Dedifferentiated amniotic fluid mesenchymal stem cell (primary cell): ENCODE measurements around the gene KRTAP5-6.

Source experiments
- DNase-seq: peaks from one replicate; pipeline ENCODE4 v3.0.0-alpha.2; 2016; ENCODE audit errors: extremely low spot score

KRTAP5-6 gene

DNA sequence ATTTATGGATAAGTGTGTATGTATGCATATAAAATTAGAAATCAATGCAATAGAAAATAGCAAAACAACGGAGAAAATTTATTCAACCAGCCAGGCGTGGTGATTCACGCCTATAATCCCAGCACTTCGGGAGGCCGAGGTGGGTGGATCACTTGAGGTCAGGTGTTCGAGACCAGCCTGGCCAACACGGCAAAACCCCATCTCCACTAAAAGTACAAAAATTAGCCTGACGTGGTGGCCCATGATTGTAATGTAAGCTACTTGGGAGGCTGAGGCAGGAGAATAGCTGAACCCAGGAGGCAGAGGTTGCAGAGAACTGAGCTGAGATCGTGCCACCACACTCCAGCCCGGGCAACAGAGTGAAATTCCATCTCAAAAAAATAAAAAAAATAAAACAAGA, 5.5 kb downstream of the KRTAP5-6 start:
- DNase-seq, result no peak

DNA sequence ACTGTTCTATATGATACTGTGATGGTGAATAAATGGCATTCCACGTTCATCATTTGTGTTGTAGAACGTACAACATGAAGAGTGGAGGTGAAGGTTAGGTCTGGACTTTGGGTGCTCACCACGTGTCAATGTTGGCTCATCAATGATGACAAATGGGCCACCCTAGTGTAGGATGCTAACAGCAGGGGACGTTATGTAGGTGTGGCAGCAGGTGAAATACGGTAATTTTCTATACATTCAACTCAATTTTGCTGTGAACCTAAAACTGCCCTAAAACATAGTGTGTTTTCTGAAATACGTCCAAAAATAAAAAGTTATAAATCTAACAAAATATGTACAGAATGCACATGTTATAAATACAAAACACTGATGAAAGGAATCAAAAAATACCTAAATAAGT, 6.2 kb downstream of the KRTAP5-6 start:
- DNase-seq, result no peak

DNA sequence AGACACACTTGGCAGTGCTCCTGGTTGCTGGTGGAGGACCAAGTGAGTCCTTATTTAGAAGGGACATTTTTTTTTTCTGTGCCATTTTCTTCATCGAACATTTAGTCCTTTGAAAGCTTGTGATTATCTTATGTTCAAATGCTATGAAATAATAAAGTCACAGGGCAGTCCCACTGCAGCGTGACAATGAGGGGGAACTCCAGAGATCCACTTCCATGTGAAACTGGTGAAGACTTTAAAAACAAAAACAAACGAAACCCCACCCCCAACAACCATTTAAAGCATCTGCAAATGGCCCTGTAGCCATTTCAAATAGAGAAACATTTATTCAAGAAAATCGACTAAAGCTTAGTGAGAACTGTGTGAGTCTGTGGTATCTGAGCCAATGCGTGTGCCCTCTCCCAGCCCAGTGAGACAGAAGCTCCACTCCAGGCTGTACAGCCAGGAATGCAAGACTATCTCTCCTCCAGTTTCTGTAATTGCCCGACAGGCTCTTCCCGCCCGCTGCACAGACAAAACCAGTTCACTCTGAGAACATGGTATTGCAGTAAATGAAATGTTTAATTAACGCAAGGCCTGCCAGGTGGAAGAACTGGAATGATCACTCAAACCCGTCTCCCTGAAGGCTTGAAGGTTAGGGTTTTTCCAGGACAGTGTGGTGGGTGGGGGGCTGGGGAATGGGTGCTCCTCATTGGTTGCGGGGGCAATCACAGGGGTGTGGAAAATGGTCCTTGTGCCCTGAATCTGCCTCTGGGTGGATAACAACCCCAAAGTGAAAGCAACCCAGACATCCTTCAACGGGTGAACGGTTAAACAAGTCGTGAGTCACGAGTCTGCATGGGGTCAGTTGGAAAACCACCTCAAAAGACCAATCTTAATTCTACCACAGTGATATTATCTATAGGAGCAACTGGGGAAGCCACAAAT, 8.4 kb downstream of the KRTAP5-6 start:
- DNase-seq, result no peak

DNA sequence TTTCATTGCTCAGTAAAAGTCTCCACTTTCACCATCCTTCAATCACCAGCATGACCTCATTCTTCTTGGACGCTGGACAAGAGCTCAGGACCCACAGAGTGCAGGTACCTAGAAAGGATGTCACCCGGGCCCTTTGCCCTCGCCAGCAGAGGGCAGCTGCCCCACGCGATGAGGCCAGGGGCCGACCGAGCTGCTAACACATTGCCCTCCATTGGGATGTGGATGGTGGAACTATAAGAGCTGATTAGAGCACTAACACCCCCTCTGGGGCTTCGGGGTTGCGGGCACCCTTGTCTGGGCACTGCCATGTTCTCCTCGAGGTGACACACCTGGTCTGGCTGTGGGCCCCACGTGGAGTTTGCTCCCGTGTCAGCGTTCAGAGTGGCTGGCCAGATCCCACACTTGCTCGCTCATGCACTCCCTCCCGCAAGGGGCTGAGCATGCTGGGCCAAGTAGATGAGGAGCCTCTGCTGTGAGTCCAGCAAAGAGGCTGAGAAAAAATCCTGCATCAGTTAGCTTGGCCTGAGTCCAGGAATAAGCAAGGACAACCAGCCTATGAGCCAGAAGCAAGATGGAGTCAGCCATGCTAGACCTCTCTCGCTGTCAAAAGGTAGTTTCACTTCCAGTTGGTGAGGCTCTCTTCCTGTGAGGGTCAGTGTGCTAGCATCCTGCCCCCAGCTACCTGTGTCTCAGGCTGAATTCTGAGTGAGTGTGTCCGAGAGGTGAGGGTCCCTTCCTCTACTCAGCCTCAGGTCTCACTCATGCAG, 9.8 kb downstream of the KRTAP5-6 start:
- no peak for DNase-seq

DNA sequence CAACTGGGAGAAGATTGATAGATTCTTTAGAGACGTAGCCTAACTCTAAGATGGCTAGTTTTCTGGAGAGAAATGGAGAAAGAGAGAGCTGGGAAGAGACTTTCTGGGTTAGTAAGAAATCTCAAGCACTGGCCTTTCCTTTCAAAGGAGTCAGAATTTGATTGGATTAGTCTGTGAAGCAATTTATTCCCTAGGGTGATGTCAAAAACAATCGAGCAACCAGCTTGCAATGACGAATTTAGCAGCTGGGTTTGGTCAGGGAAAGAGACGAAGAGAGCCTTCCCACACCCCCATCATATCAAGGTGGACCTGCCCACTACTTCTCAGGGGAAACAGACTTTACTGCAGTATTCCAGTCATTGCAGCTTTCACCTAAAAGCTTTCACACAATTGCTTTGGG, 10.8 kb downstream of the KRTAP5-6 start:
- no peak for DNase-seq

DNA sequence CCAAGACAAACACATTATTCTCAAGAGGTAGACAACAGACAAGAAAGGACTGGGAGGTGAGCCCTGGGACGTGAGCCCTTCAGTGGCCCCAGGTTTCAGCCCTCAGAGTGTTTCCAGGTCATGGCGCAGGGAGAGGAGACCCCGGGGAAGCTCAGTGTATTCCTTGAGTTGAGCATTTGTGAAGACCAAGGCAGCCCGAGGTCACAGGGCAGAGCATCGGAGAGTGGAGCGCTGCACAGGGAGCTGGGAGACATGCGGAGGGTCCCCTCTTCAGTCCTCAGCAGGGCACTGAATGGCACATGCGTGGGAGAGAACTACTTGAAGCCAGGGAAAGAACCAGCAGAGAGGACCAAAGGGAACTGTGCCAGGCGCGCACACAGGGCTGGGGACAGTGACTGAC, 11.7 kb downstream of the KRTAP5-6 start:
- no peak for DNase-seq

DNA sequence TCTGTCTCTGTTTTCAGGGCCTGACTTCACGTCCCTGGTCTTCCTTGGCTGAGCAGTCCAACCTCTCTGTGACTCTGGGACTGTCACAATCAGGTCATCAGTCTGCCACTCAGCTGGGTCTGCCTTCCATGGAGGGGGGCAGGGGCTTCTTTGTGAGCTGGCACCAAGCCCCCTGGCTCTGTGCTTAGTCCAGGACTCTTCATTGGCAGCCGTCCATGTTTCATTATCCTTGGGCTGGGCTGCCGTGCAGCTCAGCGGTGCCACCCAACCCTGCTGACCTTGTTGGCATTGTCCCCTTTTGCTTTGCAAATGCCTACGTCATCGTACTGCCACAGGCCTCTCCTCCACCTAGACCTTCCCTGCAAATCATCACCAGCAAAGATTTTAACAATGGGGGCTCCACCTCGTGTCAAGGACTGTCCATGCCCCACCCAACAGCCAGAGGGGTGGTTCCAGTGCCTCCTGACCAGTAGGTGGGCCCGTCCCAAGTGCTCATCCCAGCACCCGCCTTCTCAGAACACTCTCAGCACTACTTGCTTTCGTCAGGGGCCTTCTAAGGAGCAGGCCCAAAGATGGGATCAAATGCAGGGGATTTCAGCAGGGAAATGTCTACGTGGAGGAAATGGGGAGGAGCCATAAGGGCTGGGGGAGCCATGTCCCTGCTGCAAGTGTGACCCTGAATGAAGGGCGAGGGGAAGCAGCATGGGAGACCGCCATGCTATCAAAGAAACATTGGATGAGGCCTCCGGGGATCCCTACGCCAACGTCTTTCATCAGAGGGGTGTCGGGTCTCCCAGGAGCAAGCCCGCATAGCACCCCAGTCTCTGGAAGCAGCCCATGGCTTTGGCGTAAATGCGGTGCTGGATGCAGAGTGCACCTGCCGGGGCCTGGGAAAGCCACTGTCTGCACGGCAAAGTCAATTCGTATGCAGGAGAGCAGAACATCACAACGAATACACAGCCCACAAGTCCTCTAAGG, 18.2 kb downstream of the KRTAP5-6 start:
- no peak for DNase-seq

DNA sequence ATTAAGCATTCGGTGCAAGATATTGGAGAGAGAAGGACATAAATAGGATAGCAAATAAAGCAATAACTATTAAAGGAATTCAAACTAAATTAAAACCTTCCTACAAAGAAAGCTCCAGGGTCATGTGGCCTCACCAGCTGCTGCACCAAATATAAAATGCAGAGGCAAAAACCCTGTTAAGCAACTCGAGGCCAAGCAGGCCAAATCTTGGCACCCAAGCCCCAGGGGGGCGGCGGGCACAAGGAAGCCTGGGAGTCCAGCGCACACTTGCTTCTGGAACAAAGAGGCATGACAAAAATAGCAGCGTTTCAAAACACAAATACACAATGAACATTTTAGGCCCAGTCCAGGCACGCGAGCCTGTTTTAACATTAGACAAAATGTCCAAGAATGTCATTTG, 20.8 kb downstream of the KRTAP5-6 start:
- no peak for DNase-seq

DNA sequence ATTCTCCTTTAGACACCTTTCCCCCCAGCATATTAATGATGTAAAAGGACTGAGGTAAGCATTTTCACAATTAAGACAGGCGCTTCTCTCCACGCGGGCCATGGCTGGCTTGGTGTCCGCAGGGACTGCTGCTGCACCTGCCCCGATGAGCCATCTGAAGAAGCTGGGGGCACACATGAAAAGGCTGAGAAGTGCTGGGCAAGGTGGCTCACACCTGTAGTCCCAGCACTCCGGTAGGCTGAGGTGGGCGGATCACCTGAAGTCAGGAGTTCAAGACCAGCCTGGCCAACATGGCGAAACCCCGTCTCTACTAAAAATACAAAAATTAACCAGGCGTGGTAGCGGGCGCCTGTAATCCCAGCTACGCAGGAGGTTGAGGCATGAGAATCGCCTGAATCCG, 21.3 kb downstream of the KRTAP5-6 start:
- DNase-seq, result no peak

DNA sequence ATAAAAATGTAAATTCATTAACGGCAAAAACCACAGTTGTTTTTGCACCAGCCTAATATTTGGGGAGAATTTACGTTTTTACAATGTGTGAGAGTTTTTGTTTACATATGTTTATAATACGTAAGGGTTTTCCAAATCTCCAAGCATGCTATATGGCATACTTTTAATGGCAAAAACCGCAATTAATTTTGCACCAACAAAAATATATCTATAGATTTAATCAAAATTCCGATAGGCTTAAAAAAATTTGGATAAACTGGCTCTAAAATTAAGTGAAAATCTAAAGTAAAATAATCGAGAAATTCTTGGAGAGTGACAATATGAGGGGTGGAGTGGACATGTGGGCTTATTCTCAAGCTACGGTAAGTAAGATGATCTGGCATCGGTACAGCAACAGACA, 22.8 kb downstream of the KRTAP5-6 start:
- DNase-seq, result no peak

DNA sequence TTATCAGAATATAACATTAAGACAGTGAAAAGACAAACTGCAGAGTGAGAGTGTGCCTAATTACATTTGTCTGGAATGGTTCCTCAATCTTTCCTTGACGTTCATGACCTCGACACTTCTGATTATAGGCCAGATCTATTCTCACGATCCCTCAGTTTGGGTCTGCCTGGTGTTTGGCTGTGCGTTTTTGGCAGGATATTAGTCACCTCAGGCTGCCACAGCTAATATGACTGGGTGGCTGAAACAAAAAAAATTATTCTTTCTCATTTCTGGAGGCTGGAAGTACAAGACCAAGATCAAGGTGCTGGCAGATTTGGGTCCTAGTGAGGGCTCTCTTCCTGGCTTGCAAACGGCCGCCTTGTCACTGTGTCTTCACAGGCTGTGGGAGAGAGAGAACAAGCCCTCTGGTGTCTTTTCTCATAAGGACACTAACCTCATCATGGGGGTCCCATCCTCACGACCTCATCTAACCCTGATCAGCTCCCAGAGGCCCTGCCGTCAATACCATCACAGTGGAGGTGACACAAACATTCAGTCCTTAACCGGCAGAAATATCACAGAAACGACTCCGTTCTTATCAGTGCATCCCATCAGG, 30.2 kb downstream of the KRTAP5-6 start:
- DNase-seq, result no peak

DNA sequence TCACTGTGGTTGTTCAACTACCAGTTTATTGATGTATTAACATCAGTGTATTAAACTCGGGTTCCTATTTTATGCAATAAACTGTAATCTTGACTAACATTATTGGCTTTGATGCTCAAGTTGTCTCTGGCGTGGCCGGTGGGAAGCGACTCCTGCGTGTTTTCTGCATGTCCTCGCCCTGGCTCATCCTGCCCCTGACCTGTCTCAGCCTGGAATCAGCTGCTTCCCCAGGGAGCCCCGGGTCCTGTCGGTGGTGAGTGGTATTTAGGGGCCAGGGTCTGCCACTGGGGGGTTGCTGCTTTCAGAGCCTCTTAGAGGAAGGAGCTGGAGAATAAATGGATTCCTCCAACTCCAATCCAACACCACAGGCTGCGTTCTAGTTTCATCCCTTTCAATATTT, 30.9 kb downstream of the KRTAP5-6 start:
- DNase-seq, result no peak

DNA sequence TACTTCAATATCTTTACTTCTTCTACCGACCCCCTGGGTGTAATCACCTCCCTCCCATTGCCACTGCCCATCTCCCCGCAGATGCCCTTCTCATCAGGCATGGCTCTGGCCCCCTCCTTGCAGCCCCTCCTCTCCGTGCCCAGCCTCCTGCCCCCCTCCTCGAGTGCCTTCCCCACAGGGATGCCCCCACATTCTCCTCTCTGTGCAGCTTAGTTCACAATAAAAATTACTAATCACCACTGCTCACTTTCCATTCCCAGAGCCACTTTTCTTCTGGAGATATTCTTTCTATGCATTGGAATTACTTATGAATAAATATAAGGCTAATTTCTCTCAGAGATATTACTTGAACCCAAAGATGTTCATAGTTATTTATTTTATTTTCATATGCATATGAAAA, 31.3 kb downstream of the KRTAP5-6 start:
- no peak for DNase-seq

DNA sequence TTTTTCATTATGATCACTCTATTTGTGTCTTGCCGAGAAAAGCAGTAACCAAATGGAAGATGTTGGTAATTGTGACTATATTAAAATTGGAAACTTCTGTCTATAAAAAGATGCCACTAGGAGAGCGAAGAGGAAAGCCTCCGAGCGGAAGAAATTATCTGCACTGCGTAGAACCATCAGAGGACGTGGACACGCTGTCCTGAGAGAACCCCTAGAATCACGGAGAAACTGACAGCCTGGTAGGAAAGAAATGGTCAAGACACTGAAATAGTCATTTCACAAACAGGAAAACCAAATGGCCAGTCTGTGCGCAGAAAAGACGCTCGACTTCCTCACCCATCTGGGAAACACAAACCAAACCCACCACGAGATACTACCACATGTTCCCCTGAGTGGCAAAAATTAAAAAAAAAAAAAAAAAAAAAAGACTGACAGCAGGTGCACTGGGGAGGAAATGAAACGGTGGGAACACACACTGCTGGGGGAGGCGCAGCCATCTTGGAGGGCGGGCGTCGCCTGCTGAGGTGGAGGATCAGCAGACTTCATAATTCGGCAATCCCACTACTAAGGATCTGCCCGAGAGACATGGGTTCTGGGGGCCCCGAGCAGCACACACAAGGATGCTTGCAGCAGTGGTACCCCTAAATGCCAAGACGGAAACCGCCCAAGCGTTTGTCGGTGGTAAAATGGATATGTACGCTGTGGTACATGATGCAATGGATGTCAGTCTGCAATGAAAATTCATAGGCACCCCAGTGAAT, 32.1 kb downstream of the KRTAP5-6 start:
- DNase-seq, result no peak

DNA sequence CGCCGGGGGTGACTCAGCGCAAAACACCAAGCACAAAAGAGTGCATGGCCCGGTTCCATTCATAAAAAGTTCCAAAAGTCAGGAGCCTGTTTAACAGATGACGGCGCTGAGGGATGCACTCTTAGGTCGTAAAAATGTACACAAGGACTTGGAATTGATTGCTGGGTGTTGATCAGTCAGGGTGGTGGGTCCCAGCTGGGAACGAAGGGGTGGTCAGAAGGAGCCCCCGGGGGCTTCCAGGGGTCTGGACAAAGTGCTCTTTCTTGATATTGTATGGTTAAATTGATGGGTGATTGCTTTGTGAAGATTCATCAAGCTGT, 32.7 kb downstream of the KRTAP5-6 start:
- DNase-seq, result no peak

DNA sequence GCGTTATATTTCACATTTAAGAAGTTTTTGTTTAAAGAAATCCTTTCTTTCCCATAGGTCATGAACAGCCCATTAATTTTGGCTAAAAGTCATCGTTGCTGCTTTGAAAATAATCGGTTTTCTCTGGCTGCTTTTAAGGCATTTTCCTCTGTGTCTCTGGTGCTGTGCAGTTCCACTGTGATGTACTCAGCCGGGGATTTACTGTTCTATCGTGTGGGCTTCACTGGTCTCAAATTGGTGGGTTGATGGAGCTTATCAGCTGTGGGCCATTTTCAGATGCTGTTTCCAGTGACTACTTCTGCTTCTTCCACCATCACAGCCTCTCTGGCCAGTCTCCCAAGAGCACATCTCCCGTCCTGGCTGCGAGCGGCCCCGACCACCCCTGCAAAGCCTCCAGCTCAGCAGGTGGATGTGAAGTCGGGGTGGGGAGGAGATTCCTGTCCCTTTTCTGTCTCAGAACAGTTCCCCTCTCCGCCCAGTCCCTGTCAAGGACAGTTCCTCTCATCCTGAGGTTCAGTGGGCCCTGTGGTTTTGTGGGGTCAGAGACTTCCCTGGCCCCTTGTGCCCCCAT, 33.1 kb downstream of the KRTAP5-6 start:
- DNase-seq, result no peak

DNA sequence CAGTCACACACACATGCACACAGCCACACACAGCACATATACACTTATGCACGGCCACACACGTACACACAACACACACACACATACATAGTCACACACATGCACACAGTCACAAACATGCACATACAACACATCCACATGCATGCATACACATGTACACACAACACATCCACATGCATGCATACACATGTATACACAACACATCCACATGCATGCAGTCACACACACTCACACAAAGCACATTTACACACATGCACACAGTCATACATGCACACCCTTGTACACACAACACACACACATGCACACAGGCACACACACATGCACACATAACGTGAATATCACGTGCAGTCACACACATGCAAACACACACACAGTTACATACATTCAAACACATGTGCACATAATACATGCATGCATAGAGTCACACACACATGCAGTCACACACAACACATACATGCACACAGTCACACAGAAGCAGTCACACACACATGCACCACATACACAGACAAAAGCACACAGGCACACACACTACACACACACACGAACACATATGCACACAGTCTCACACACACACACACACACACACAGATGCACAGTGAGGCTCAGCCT, 34.6 kb downstream of the KRTAP5-6 start:
- no peak for DNase-seq

DNA sequence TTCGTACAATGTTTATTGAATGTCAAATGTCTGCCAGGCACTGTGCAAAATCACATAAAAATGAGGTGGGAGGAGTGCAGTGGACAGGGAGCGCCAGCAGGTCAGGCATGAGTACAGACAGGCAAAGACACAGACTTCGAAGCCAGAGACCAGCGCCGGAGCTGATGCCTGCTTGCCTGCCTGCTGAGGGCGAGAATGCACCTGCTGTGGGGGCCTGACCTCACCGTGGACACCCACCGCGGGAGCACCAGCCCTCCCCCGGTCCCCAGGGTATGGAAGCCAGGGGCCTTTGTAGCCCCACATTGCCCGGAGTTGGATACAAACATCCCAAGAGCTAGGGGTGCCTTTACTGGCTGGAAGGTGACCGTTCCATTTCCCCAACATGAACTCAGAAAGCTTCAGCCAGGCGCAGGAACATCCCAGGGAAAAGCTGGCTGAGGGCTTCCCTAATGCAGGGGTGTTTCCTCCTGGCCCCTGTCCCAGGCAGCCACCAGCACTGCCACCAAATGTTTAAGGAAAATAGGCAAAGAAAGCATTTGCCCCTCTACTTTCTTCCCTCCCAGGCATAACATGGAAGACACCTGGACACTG, 35.5 kb downstream of the KRTAP5-6 start:
- DNase-seq, result no peak

DNA sequence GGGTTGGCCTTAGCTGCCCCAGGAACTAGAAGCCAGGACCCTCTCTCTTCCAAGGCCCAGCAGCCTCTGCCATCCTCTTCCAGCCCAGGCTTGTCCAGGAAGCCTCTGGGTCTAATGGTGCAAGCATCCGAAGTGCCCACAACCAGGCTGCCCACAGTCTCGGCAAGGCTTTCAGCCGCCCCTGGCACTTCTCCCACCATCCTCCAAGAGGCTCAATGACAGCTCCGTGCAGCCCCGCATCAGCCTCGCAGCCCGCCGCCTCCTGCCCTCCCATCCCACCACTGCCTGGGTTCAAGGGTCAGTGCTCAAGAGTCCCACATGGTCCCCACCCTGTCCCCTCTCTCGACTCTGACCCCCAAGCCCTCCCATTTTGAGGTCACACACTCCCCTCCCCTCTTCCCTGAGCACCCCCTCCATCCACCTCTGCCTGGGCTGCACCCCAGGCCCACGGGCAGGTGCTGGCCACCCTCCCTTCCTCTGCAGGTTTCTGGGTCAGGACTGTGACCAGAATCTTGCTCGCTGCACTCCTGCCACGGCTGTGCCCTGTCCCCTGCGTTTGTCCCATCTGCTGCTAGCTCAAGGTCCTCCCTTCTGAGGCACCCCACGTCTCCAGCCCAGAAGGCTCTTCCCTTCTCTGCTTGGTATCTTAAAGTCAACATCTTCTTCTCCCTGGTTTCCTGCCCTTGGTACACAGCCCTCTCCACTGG, 36.2 kb downstream of the KRTAP5-6 start:
- DNase-seq, result no peak
